ENCODE data around the gene ZDHHC5.

ZDHHC5 gene

GRCh38 chr11:57637626-57638004, 30.3 kb upstream of the ZDHHC5 start:
- Histone ChIP-seq H3K27ac (ENCODE audit: low read depth, low read length) (peak overlapping the region; percentile 48), H3K9ac (ENCODE audit: low read length) (no peak overlapping the region), H3K4me3 (ENCODE audit: low read length) (peak overlapping the region; percentile 84), H3K27me3 (ENCODE audit: control insufficient read depth, insufficient read depth, low read length) (no peaks in the 10 kb centered on the region), H3K36me3 (ENCODE audit: control insufficient read depth, insufficient read depth, low read length) (no peaks in the 10 kb centered on the region), H3K4me1 (ENCODE audit: control insufficient read depth, insufficient read depth, low read length) (peaks cover 8% of the 10 kb centered on the region)

GRCh38 chr11:57638005-57638781, 29.7 kb upstream of the ZDHHC5 start:
- Histone ChIP-seq H3K27ac (ENCODE audit: low read depth, low read length) (peak overlapping the region; percentile 84), H3K9ac (ENCODE audit: low read length) (peak overlapping the region; percentile 38), H3K36me3 (ENCODE audit: control insufficient read depth, insufficient read depth, low read length) (no peaks in the 10 kb centered on the region), H3K4me1 (ENCODE audit: control insufficient read depth, insufficient read depth, low read length) (peaks cover 8% of the 10 kb centered on the region), H3K4me3 (ENCODE audit: low read length) (peak overlapping the region; percentile 84), H3K27me3 (ENCODE audit: control insufficient read depth, insufficient read depth, low read length) (no peaks in the 10 kb centered on the region)

- Histone ChIP-seq H3K36me3 (ENCODE audit: control insufficient read depth, insufficient read depth, low read length) (no peaks in the 10 kb centered on the region), H3K27ac (ENCODE audit: low read depth, low read length) (peak overlapping the region; percentile 84), H3K27me3 (ENCODE audit: control insufficient read depth, insufficient read depth, low read length) (no peaks in the 10 kb centered on the region), H3K4me3 (ENCODE audit: low read length) (peak overlapping the region; percentile 84), H3K9ac (ENCODE audit: low read length) (peak overlapping the region; percentile 38), H3K4me1 (ENCODE audit: control insufficient read depth, insufficient read depth, low read length) (peaks cover 8% of the 10 kb centered on the region)
These were observed 29.0 kb upstream of the ZDHHC5 start for GRCh38 chr11:57638811-57639320.

GRCh38 chr11:57639321-57640067, 28.4 kb upstream of the ZDHHC5 start:
- H3K36me3 ChIP-seq (ENCODE audit: control insufficient read depth, insufficient read depth, low read length): no peaks in the 10 kb centered on the region
- peaks cover 10% of the 10 kb centered on the region for H3K4me1 ChIP-seq (ENCODE audit: control insufficient read depth, insufficient read depth, low read length)
- H3K27me3 ChIP-seq (ENCODE audit: control insufficient read depth, insufficient read depth, low read length): no peaks in the 10 kb centered on the region
- H3K9ac ChIP-seq (ENCODE audit: low read length): no peak overlapping the region
- H3K27ac ChIP-seq (ENCODE audit: low read depth, low read length): no peak overlapping the region
- H3K4me3 ChIP-seq (ENCODE audit: low read length): peak overlapping the region; percentile 84

GRCh38 chr11:57640068-57640800, 27.7 kb upstream of the ZDHHC5 start:
- no peaks in the 10 kb centered on the region for H3K27me3 ChIP-seq (ENCODE audit: control insufficient read depth, insufficient read depth, low read length)
- H3K4me3 ChIP-seq (ENCODE audit: low read length): no peak overlapping the region
- no peaks in the 10 kb centered on the region for H3K36me3 ChIP-seq (ENCODE audit: control insufficient read depth, insufficient read depth, low read length)
- peaks cover 12% of the 10 kb centered on the region for H3K4me1 ChIP-seq (ENCODE audit: control insufficient read depth, insufficient read depth, low read length)
- H3K9ac ChIP-seq (ENCODE audit: low read length): no peak overlapping the region
- H3K27ac ChIP-seq (ENCODE audit: low read depth, low read length): no peak overlapping the region

GRCh38 chr11:57641011-57641807, 26.7 kb upstream of the ZDHHC5 start:
- H3K27me3 ChIP-seq (ENCODE audit: control insufficient read depth, insufficient read depth, low read length): peaks cover 3% of the 10 kb centered on the region
- H3K36me3 ChIP-seq (ENCODE audit: control insufficient read depth, insufficient read depth, low read length): no peaks in the 10 kb centered on the region
- H3K9ac ChIP-seq (ENCODE audit: low read length): no peak overlapping the region
- H3K27ac ChIP-seq (ENCODE audit: low read depth, low read length): no peak overlapping the region
- no peak overlapping the region for H3K4me3 ChIP-seq (ENCODE audit: low read length)
- H3K4me1 ChIP-seq (ENCODE audit: control insufficient read depth, insufficient read depth, low read length): peaks cover 12% of the 10 kb centered on the region

GRCh38 chr11:57643802-57644201, 24.1 kb upstream of the ZDHHC5 start:
- no peaks in the 10 kb centered on the region for H3K36me3 ChIP-seq (ENCODE audit: control insufficient read depth, insufficient read depth, low read length)
- H3K27ac ChIP-seq (ENCODE audit: low read depth, low read length): no peak overlapping the region
- peaks cover 28% of the 10 kb centered on the region for H3K27me3 ChIP-seq (ENCODE audit: control insufficient read depth, insufficient read depth, low read length)
- no peak overlapping the region for H3K4me3 ChIP-seq (ENCODE audit: low read length)
- H3K9ac ChIP-seq (ENCODE audit: low read length): no peak overlapping the region
- peaks cover 8% of the 10 kb centered on the region for H3K4me1 ChIP-seq (ENCODE audit: control insufficient read depth, insufficient read depth, low read length)

- Histone ChIP-seq H3K4me3 (ENCODE audit: low read length) (no peak overlapping the region), H3K4me1 (ENCODE audit: control insufficient read depth, insufficient read depth, low read length) (peaks cover 9% of the 10 kb centered on the region), H3K9ac (ENCODE audit: low read length) (no peak overlapping the region), H3K27ac (ENCODE audit: low read depth, low read length) (no peak overlapping the region), H3K27me3 (ENCODE audit: control insufficient read depth, insufficient read depth, low read length) (peaks cover 35% of the 10 kb centered on the region), H3K36me3 (ENCODE audit: control insufficient read depth, insufficient read depth, low read length) (no peaks in the 10 kb centered on the region)
These were observed 22.9 kb upstream of the ZDHHC5 start for GRCh38 chr11:57644748-57645688.

GRCh38 chr11:57645689-57646085, 22.2 kb upstream of the ZDHHC5 start:
- Histone ChIP-seq H3K4me1 (ENCODE audit: control insufficient read depth, insufficient read depth, low read length) (peaks cover 11% of the 10 kb centered on the region), H3K36me3 (ENCODE audit: control insufficient read depth, insufficient read depth, low read length) (no peaks in the 10 kb centered on the region), H3K27me3 (ENCODE audit: control insufficient read depth, insufficient read depth, low read length) (peaks cover 36% of the 10 kb centered on the region), H3K9ac (ENCODE audit: low read length) (no peak overlapping the region), H3K27ac (ENCODE audit: low read depth, low read length) (no peak overlapping the region), H3K4me3 (ENCODE audit: low read length) (no peak overlapping the region)

- Histone ChIP-seq H3K36me3 (ENCODE audit: control insufficient read depth, insufficient read depth, low read length) (no peaks in the 10 kb centered on the region), H3K9ac (ENCODE audit: low read length) (no peak overlapping the region), H3K27ac (ENCODE audit: low read depth, low read length) (no peak overlapping the region), H3K4me3 (ENCODE audit: low read length) (no peak overlapping the region), H3K4me1 (ENCODE audit: control insufficient read depth, insufficient read depth, low read length) (peaks cover 8% of the 10 kb centered on the region), H3K27me3 (ENCODE audit: control insufficient read depth, insufficient read depth, low read length) (peaks cover 36% of the 10 kb centered on the region)
These were observed 21.6 kb upstream of the ZDHHC5 start for GRCh38 chr11:57646194-57646798.
